OCI-LY1 (cell line): ENCODE results near the gene SSBP2.

Experiments
- H2AFZ ChIP-seq: fragments of 200-600 bp; sonication (generic), shearing (Covaris generic); 2 replicates; pipeline ENCODE4 v1.6.0; 2014; ENCODE audit warnings: antibody characterized with exemption, mild to moderate bottlenecking, low read length
- H3F3A ChIP-seq: fragments of 200-600 bp; sonication (generic), shearing (Covaris generic); 2 replicates; pipeline ENCODE4 v1.6.0; 2014; ENCODE audit warnings: mild to moderate bottlenecking, antibody characterized with exemption, low read length, moderate library complexity; ENCODE audit not compliant: insufficient read depth
- H3K27ac ChIP-seq: fragments of 200-600 bp; sonication (generic); 2 replicates; pipeline ENCODE4 v1.5.1; 2014; ENCODE audit warnings: low read length, mixed run types, mild to moderate bottlenecking, low read depth; ENCODE audit not compliant: poor library complexity, severe bottlenecking
- H3K27me3 ChIP-seq: fragments of 200-600 bp; sonication (generic); 2 replicates; pipeline ENCODE4 v1.6.0; 2014; ENCODE audit warnings: antibody characterized with exemption, mild to moderate bottlenecking, low read length, moderate library complexity; ENCODE audit not compliant: insufficient read depth
- H3K36me3 ChIP-seq: fragments of 200-600 bp; sonication (generic); 2 replicates; pipeline ENCODE4 v1.6.1; 2014; ENCODE audit warnings: mild to moderate bottlenecking, antibody characterized with exemption, low read length, moderate library complexity, mixed read lengths; ENCODE audit not compliant: insufficient read depth
- H3K4me1 ChIP-seq: fragments of 200-600 bp; sonication (generic); 2 replicates; pipeline ENCODE4 v1.5.1; 2014; ENCODE audit warnings: mild to moderate bottlenecking, low read length, moderate library complexity; ENCODE audit not compliant: insufficient read depth, severe bottlenecking
- H3K4me2 ChIP-seq: fragments of 200-600 bp; sonication (generic), shearing (Covaris generic); 2 replicates; pipeline ENCODE4 v1.6.1; 2014; ENCODE audit warnings: low read length
- H3K4me3 ChIP-seq: fragments of 200-600 bp; sonication (generic); 2 replicates; pipeline ENCODE4 v1.5.1; 2014; ENCODE audit warnings: low read length, low read depth, mild to moderate bottlenecking, mixed read lengths; ENCODE audit not compliant: poor library complexity, severe bottlenecking
- H3K79me2 ChIP-seq: fragments of 200-600 bp; shearing (Covaris generic); 2 replicates; pipeline ENCODE4 v1.6.1; 2016; ENCODE audit warnings: mixed run types, low read length, mixed read lengths; ENCODE audit not compliant: insufficient read depth
- H3K9ac ChIP-seq: fragments of 200-600 bp; sonication (generic), shearing (Covaris generic); 2 replicates; pipeline ENCODE4 v1.6.1; 2014; ENCODE audit warnings: mild to moderate bottlenecking, low read length, mixed read lengths
- H3K9me2 ChIP-seq: fragments of 200-600 bp; sonication (generic), shearing (Covaris generic); 2 replicates; pipeline ENCODE4 v1.6.1; 2014; ENCODE audit warnings: low read depth, mild to moderate bottlenecking, low read length, mixed read lengths
- H3K9me3 ChIP-seq: fragments of 200-600 bp; shearing (Covaris generic); 2 replicates; pipeline ENCODE4 v1.6.1; 2014; ENCODE audit warnings: low read length, mixed read lengths
- H4K20me1 ChIP-seq: fragments of 200-600 bp; sonication (generic), shearing (Covaris generic); 2 replicates; pipeline ENCODE4 v1.6.0; 2016; ENCODE audit warnings: mild to moderate bottlenecking, low read length; ENCODE audit not compliant: insufficient read depth
- EZH2 ChIP-seq: fragments of 200-600 bp; sonication (generic), shearing (Covaris generic); IDR thresholded peaks from 2 replicates; pipeline ENCODE4 v1.8.0; 2017; ENCODE audit warnings: borderline replicate concordance, mixed run types, mild to moderate bottlenecking, antibody characterized with exemption, low read length, moderate library complexity, mixed read lengths
- TF ChIP-seq, protein P1 (sequence below): fragments of 200-600 bp; sonication (generic), shearing (Covaris generic); IDR thresholded peaks from 2 replicates; pipeline ENCODE4 v1.5.1; 2017; ENCODE audit warnings: mild to moderate bottlenecking, antibody characterized with exemption, low read length, moderate library complexity, mixed read lengths

SSBP2 gene

DNA sequence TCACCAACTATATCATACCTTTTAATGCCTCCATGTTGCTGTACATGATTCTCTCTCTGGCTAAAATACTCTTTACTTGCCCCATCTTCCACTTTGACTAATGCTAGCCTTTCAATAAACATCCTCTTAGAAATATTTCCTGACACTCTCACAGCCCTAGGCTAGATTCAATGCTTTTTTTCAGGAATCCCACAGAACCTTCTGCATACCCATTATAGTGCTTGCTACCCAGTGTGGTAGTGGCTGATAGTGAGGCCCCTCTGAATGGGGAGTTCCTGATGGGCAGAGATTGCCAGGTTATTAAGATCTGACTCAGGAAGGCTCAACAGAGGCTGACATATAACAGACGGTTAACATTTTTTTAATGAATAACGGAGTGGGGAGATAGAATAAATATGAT lies 11.6 kb downstream of the SSBP2 start:
- no peaks in the 10 kb centered on the region for H3K27me3 ChIP-seq
- peaks cover 4% of the 10 kb centered on the region; the same call in 1 of the 2 replicates for H3K36me3 ChIP-seq
- H4K20me1 ChIP-seq: 0 out of 2 replicates have a peak, but pooled peaks cover under 1% of the 10 kb centered on the region
- no peaks in the 10 kb centered on the region for H3K9me2 ChIP-seq
- H3K27ac ChIP-seq: no peak overlapping the region
- H3K4me1 ChIP-seq: peaks cover 11% of the 10 kb centered on the region
- H3F3A ChIP-seq: no peaks in the 10 kb centered on the region
- no peak overlapping the region for H3K4me2 ChIP-seq
- no peak for TF ChIP-seq EZH2
- TF ChIP-seq, protein P1, sequence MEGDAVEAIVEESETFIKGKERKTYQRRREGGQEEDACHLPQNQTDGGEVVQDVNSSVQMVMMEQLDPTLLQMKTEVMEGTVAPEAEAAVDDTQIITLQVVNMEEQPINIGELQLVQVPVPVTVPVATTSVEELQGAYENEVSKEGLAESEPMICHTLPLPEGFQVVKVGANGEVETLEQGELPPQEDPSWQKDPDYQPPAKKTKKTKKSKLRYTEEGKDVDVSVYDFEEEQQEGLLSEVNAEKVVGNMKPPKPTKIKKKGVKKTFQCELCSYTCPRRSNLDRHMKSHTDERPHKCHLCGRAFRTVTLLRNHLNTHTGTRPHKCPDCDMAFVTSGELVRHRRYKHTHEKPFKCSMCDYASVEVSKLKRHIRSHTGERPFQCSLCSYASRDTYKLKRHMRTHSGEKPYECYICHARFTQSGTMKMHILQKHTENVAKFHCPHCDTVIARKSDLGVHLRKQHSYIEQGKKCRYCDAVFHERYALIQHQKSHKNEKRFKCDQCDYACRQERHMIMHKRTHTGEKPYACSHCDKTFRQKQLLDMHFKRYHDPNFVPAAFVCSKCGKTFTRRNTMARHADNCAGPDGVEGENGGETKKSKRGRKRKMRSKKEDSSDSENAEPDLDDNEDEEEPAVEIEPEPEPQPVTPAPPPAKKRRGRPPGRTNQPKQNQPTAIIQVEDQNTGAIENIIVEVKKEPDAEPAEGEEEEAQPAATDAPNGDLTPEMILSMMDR: no peak
- H3K9ac ChIP-seq: no peak overlapping the region
- no peak overlapping the region for H3K4me3 ChIP-seq
- peaks cover 97% of the 10 kb centered on the region for H3K79me2 ChIP-seq
- H3K9me3 ChIP-seq: no peaks in the 10 kb centered on the region
- no peak overlapping the region for H2AFZ ChIP-seq

DNA sequence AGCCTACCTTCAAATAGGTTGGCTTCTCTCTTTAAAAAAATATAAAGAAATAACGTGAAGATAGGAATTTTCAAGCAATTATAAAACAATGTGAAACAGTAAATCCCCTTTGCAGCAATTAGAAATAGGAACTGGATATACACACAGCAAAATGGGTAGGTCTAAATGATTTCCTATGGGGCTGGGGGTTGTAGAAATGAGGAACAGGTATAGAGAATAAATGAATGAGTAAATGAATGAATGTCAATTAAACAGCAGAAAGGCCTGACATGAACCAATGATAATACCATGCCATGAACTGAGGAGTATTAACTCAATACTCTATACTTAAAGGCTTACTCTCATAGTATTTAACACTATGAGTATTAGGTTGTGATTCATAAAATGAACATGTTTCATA lies 21.6 kb downstream of the SSBP2 start:
- no peak overlapping the region for H3K9ac ChIP-seq
- H3K4me2 ChIP-seq: no peak overlapping the region
- no peaks in the 10 kb centered on the region for H3K36me3 ChIP-seq
- H3K9me3 ChIP-seq: no peaks in the 10 kb centered on the region
- no peak overlapping the region for H3K4me3 ChIP-seq
- no peaks in the 10 kb centered on the region for H3K27me3 ChIP-seq
- no peak overlapping the region for H2AFZ ChIP-seq
- no peak overlapping the region for H3K27ac ChIP-seq
- H4K20me1 ChIP-seq: no peaks in the 10 kb centered on the region
- no peaks in the 10 kb centered on the region for H3F3A ChIP-seq
- H3K9me2 ChIP-seq: no peaks in the 10 kb centered on the region
- TF ChIP-seq, protein P1: no peak
- peaks cover 45% of the 10 kb centered on the region for H3K4me1 ChIP-seq
- H3K79me2 ChIP-seq: peaks cover 100% of the 10 kb centered on the region

DNA sequence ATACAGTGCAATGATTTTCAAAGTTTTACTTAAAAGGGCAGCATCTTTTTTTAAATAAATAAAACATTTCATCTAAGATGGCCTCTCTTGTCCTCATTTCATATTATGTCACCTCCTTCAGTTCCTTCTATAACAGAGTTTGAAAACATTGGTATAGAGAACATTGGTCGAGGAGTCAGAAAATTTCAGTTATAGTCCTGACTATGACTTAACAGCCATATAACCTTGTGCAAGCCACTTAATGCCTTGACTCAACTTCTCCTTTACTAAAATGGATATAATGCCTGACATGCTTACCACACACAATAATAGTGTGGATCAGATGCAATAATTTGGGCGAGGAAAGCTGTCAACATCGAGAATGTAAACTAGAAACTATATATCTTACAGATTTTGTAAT lies 22.6 kb downstream of the SSBP2 start:
- Histone ChIP-seq H2AFZ (no peak overlapping the region), H3K36me3 (no peaks in the 10 kb centered on the region), H3K4me2 (no peak overlapping the region), H3K9me2 (no peaks in the 10 kb centered on the region), H4K20me1 (no peaks in the 10 kb centered on the region), H3K4me3 (no peak overlapping the region), H3K27me3 (no peaks in the 10 kb centered on the region), H3K27ac (no peak overlapping the region), H3K9me3 (no peaks in the 10 kb centered on the region), H3K79me2 (peaks cover 100% of the 10 kb centered on the region), H3K9ac (no peak overlapping the region), H3F3A (no peaks in the 10 kb centered on the region), H3K4me1 (peaks cover 40% of the 10 kb centered on the region)
- TF ChIP-seq, protein P1: no peak
- no peak for TF ChIP-seq EZH2
